Right lobe of liver (tissue), 6 donors: ENCODE measurements around the gene CACHD1. TPM values are rescaled to one million over a fixed set of nuclear protein-coding genes. Genes with fewer than 3 reads are reported as not detected.

Experiments
- ATAC-seq, 4 donors: fragments of 200-7000 bp; cut with Tn5 transposase; one replicate each; pipeline ENCODE4 v1.9.1; 2020; ENCODE audit warnings: mild to moderate bottlenecking in 4 of 4, moderate library complexity in 4 of 4
- DNase-seq, 3 donors: peaks; one replicate each; pipeline ENCODE4 v3.0.0-alpha.2; 2020
- H3K27ac ChIP-seq, 3 donors: fragments of 200-600 bp; one replicate each; pipeline ENCODE4 v1.8.0; 2022
- H3K27me3 ChIP-seq, 2 donors: fragments of 200-600 bp; one replicate each; pipeline ENCODE4 v1.8.0; 2022
- H3K36me3 ChIP-seq, 4 donors: fragments of 200-600 bp; sonication (generic) in 1 of 4; one replicate each; pipeline versions ENCODE4 v1.5.1 to v1.8.0; 2017 to 2022; ENCODE audit warnings: control low read depth in 1 of 4
- H3K4me1 ChIP-seq, 4 donors: fragments of 200-600 bp; sonication (generic) in 1 of 4; one replicate each; pipeline versions ENCODE4 v1.5.1 to v1.8.0; 2017 to 2022; ENCODE audit warnings: control low read depth in 1 of 4
- H3K4me3 ChIP-seq, 3 donors: fragments of 200-600 bp; one replicate each; pipeline ENCODE4 v1.8.0; 2022
- H3K9me3 ChIP-seq, 4 donors: fragments of 200-600 bp; sonication (generic) in 1 of 4; one replicate each; pipeline versions ENCODE4 v1.5.1 to v1.8.0; 2017 to 2022; ENCODE audit warnings: control low read depth in 1 of 4
- CTCF ChIP-seq, 4 donors: fragments of 200-600 bp in 3 of 4; fragments of 450-650 bp in 1 of 4; IDR thresholded peaks; one replicate each; pipeline versions ENCODE4 v1.5.1 to v1.8.0; 2016 to 2022; ENCODE audit warnings: antibody characterized with exemption in 4 of 4, mild to moderate bottlenecking in 2 of 4
- POLR2A ChIP-seq: fragments of 450-650 bp; IDR thresholded peaks from one replicate; pipeline ENCODE4 v1.6.1; 2017; ENCODE audit warnings: antibody characterized with exemption, mild to moderate bottlenecking
- WGBS: methylation state at CpG from one replicate; pipeline ENCODE4 v1.1.6; 2018; ENCODE audit warnings: low coverage, low lambda C conversion rate; ENCODE audit not compliant: insufficient coverage; ENCODE audit errors: missing lambda C conversion rate; 5-methylcytosine and 5-hydroxymethylcytosine counted together
- intact Hi-C, 2 donors: fragments of 100-400 bp; cut with DNase I; formaldehyde crosslinking; loops; one replicate each; pipeline versions ENCODE4 v1.11.2 to v1.14.1; 2022
- total RNA-seq, 6 experiments: library from RNA; depleted of rRNA in 2 of 6; stranded (reverse); fragments of >200 nt in 2 of 6; fragmentation: NEBNext Ultra II Directional in 3 of 6; extraction: Animal tissue kit (Norgen Biotek cat#: 25700) in 3 of 6; gene quantifications; one replicate each; pipeline versions ENCODE4 v1.1.0 to v1.2.4, GENCODE V29; 2016 to 2023
- donor health status: DM: no; HTN: yes; CAD: no.
- donor health status: DM: no; HTN: no; CAD: no.
- donor health status: DM: no; HTN: no; CAD: no.
- donor health status: DM: no; HTN: yes; CAD: no.
- donor health status: DM: no; HTN: yes; CAD: no.

CACHD1 gene
- total RNA-seq, 6 experiments from 2014 or later, result 0.59 to 3.0 (median 1.3) TPM

- H3K36me3 ChIP-seq, result no peaks in the 10 kb centered on the region
- intact Hi-C loops, result no loop called here
- H3K9me3 ChIP-seq, result no peaks in the 10 kb centered on the region
- WGBS, result 40% methylated on average over 10 of the region's 10 CpGs
- TF ChIP-seq CTCF (IDR thresholded peaks at IDR 0.05), result no peak
- DNase-seq (peak in 1 of 3 donors; percentile 70), ATAC-seq (peak; percentile 75 to 84 (median 82))
- H3K4me3 ChIP-seq, result peak overlapping the region in 2 of 3 donors; percentile 2 to 33
- peaks cover 0 to 36% (median 10%) of the 10 kb centered on the region in 4 donors for H3K4me1 ChIP-seq
- H3K27me3 ChIP-seq, result no peaks in the 10 kb centered on the region
- peak overlapping the region; percentile 26 to 88 (median 79) for H3K27ac ChIP-seq
Measured at GRCh38 chr1:64535938-64536835, 66.3 kb downstream of the CACHD1 start.

GRCh38 chr1:64536836-64537490 lies 67.0 kb downstream of the CACHD1 start:
- Histone ChIP-seq H3K27me3 (no peaks in the 10 kb centered on the region), H3K4me3 (peak overlapping the region in 2 of 3 donors; percentile 2 to 33), H3K4me1 (peaks cover 0 to 37% (median 10%) of the 10 kb centered on the region in 4 donors), H3K36me3 (no peaks in the 10 kb centered on the region), H3K27ac (peak overlapping the region; percentile 26 to 88 (median 79)), H3K9me3 (no peaks in the 10 kb centered on the region)
- ATAC-seq (peak; percentile 85 to 91 (median 89)), DNase-seq (peak in 2 of 3 donors; percentile 57 to 82)
- 40% methylated on average over 7 of the region's 8 CpGs for WGBS
- TF ChIP-seq POLR2A (no peak), CTCF (IDR thresholded peaks at IDR 0.05) (no peak)
- intact Hi-C loops, result no loop called here

- no peak for TF ChIP-seq POLR2A
- TF ChIP-seq CTCF (IDR thresholded peaks at IDR 0.05), result no peak
- no peak for DNase-seq
- WGBS, result 73% methylated on average over 4 of the region's 4 CpGs
- ATAC-seq, result no peak
- Histone ChIP-seq H3K4me1 (peaks cover 0 to 37% (median 10%) of the 10 kb centered on the region in 4 donors), H3K4me3 (no peak overlapping the region), H3K9me3 (no peaks in the 10 kb centered on the region), H3K36me3 (no peaks in the 10 kb centered on the region), H3K27ac (peak overlapping the region in 1 of 3 donors; percentile 79), H3K27me3 (no peaks in the 10 kb centered on the region)
- intact Hi-C loops, result no loop called here
Measured at GRCh38 chr1:64537942-64538341, 68.0 kb downstream of the CACHD1 start.

- H3K9me3 ChIP-seq, result no peaks in the 10 kb centered on the region
- no peak for TF ChIP-seq CTCF (IDR thresholded peaks at IDR 0.05)
- TF ChIP-seq POLR2A, result no peak
- no peak for DNase-seq
- H3K4me1 ChIP-seq, result peaks cover 0 to 37% (median 10%) of the 10 kb centered on the region in 4 donors
- H3K4me3 ChIP-seq, result no peak overlapping the region
- no peak overlapping the region for H3K27ac ChIP-seq
- WGBS, result 84% methylated on average over 3 of the region's 3 CpGs
- H3K36me3 ChIP-seq, result no peaks in the 10 kb centered on the region
- intact Hi-C loops, result no loop called here
- ATAC-seq, result no peak
- no peaks in the 10 kb centered on the region for H3K27me3 ChIP-seq
Measured at GRCh38 chr1:64538389-64538788, 68.5 kb downstream of the CACHD1 start.
